Measurements from ENCODE around the gene GPR3. TPM values are rescaled to one million over a fixed set of nuclear protein-coding genes. Genes with fewer than 3 reads are reported as not detected.
A peak's percentile ranks its signal among the peaks of the same experiment; 100 is the strongest.

GPR3 gene
- total RNA-seq, 4 donors from 2014 or later: 0.36 to 0.81 TPM; not detected in 2

DNA sequence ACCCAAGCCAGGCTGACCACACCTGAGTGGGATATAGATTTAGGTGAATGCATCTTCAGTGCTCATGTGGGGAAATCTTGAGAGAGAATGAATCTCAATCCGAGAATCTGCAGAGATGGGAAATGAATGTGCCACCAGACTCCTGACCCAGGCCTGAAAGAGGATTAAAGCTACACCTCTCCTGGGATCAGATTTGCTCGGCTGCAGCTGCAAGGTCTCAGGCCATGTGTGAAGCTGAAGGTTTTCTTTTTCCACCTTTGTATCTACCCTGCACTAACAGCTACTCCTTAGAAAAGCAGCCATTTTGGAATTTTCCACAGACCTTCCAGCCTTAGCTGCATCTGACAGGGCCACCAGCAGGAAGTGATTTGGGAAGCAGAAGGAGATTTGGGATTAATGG lies 18.3 kb downstream of the GPR3 start:
- Histone ChIP-seq H3K4me1 (peaks cover 44% of the 10 kb centered on the region), H3K27ac (no peak overlapping the region), H3K27me3 (no peaks in the 10 kb centered on the region), H3K4me3 (no peak overlapping the region), H3K9me3 (no peaks in the 10 kb centered on the region), H3K36me3 (peaks cover 97% of the 10 kb centered on the region)
- TF ChIP-seq, protein P1, sequence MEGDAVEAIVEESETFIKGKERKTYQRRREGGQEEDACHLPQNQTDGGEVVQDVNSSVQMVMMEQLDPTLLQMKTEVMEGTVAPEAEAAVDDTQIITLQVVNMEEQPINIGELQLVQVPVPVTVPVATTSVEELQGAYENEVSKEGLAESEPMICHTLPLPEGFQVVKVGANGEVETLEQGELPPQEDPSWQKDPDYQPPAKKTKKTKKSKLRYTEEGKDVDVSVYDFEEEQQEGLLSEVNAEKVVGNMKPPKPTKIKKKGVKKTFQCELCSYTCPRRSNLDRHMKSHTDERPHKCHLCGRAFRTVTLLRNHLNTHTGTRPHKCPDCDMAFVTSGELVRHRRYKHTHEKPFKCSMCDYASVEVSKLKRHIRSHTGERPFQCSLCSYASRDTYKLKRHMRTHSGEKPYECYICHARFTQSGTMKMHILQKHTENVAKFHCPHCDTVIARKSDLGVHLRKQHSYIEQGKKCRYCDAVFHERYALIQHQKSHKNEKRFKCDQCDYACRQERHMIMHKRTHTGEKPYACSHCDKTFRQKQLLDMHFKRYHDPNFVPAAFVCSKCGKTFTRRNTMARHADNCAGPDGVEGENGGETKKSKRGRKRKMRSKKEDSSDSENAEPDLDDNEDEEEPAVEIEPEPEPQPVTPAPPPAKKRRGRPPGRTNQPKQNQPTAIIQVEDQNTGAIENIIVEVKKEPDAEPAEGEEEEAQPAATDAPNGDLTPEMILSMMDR (IDR thresholded peaks at IDR 0.05): no peak
- TF ChIP-seq POLR2A (IDR thresholded peaks at IDR 0.05) (no peak), POLR2AphosphoS5 (IDR thresholded peaks at IDR 0.05) (no peak), EP300 (IDR thresholded peaks at IDR 0.05) (no peak)
- no peak for DNase-seq (ENCODE audit: low spot score in 2 of 2)
- 85% methylated on average over 2 of the region's 2 CpGs for WGBS

DNA sequence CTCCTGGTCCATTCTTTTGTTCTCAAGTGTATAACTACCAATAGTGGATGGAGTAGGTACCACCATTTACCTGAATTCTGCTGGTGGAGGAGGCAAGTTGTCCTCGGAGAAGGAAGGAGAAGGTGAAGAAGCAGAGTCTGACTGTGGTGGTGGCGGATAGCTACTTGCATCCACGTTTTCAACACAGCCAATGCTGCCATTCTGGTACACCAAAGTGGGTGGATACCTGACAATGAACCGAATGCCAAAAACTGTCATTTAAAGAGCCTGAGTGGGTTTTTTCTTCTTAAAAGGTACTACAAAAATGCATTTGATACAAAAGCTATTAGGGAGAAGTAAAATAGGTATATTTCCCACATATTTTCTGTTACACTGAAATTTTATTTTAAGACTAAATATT lies 20.1 kb downstream of the GPR3 start:
- Histone ChIP-seq H3K27me3 (no peaks in the 10 kb centered on the region), H3K36me3 (peaks cover 93% of the 10 kb centered on the region), H3K4me1 (peaks cover 36% of the 10 kb centered on the region), H3K9me3 (no peaks in the 10 kb centered on the region), H3K4me3 (no peak overlapping the region), H3K27ac (peak overlapping the region; percentile 64)
- 85% methylated on average over 4 of the region's 4 CpGs for WGBS
- no peak for TF ChIP-seq POLR2A (IDR thresholded peaks at IDR 0.05)
- no peak for TF ChIP-seq EP300 (IDR thresholded peaks at IDR 0.05)
- TF ChIP-seq, protein P1 (IDR thresholded peaks at IDR 0.05): no peak
- TF ChIP-seq POLR2AphosphoS5 (IDR thresholded peaks at IDR 0.05): no peak
- no peak for DNase-seq (ENCODE audit: low spot score in 2 of 2)

DNA sequence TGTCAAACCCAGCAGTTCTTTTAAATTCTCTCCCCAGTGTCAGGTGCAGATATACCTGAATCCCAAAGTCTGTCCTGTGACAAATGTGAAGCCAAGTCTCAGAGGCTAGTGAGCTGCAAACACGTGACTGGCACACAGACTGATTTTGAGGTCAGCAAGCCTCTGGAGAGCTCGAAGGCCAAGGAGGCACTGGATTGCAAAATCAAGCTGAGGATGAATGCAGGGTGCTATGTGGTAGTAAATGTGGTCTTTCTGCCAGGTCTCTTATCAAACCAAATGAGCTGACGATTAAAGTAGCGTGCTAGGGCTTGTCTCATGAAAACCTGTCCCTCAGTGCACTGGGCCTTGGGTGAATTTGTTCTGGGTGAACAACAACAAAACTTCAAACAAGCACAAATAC lies 20.6 kb downstream of the GPR3 start:
- Histone ChIP-seq H3K27ac (peak overlapping the region; percentile 64), H3K27me3 (no peaks in the 10 kb centered on the region), H3K36me3 (peaks cover 91% of the 10 kb centered on the region), H3K4me1 (peaks cover 38% of the 10 kb centered on the region), H3K4me3 (no peak overlapping the region), H3K9me3 (no peaks in the 10 kb centered on the region)
- TF ChIP-seq, protein P1 (IDR thresholded peaks at IDR 0.05): no peak
- TF ChIP-seq POLR2A (IDR thresholded peaks at IDR 0.05): no peak
- TF ChIP-seq EP300 (IDR thresholded peaks at IDR 0.05): no peak
- TF ChIP-seq POLR2AphosphoS5 (IDR thresholded peaks at IDR 0.05): no peak
- 68% methylated on average over 4 of the region's 4 CpGs for WGBS
- DNase-seq (ENCODE audit: low spot score in 2 of 2): no peak

DNA sequence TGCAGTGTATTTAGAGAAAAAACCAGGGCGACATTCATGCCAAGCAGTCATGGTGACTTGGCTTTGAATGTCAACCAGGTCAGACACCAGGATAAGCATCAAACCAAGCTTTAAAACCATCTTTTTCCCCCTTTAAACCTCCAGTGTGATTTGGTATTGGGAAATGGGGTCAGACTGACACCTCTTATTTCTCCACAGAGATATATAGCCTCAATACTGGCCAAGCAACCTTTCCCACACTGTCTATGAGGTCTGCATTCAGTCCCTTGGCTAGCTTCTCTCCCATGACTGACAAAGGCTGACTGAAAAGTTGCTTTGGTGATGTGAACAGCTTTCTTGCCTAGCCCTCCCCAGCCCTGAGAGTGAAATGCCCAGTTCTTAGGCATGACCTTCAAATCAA lies 21.7 kb downstream of the GPR3 start:
- Histone ChIP-seq H3K36me3 (peaks cover 80% of the 10 kb centered on the region), H3K27ac (peak overlapping the region; percentile 64), H3K4me1 (peaks cover 49% of the 10 kb centered on the region), H3K9me3 (no peaks in the 10 kb centered on the region), H3K4me3 (no peak overlapping the region), H3K27me3 (no peaks in the 10 kb centered on the region)
- no peak for TF ChIP-seq POLR2A (IDR thresholded peaks at IDR 0.05)
- no peak for TF ChIP-seq POLR2AphosphoS5 (IDR thresholded peaks at IDR 0.05)
- TF ChIP-seq, protein P1 (IDR thresholded peaks at IDR 0.05): no peak
- no peak for TF ChIP-seq EP300 (IDR thresholded peaks at IDR 0.05)
- no peak for DNase-seq (ENCODE audit: low spot score in 2 of 2)
- WGBS: 81% methylated on average over 1 of the region's 1 CpG

DNA sequence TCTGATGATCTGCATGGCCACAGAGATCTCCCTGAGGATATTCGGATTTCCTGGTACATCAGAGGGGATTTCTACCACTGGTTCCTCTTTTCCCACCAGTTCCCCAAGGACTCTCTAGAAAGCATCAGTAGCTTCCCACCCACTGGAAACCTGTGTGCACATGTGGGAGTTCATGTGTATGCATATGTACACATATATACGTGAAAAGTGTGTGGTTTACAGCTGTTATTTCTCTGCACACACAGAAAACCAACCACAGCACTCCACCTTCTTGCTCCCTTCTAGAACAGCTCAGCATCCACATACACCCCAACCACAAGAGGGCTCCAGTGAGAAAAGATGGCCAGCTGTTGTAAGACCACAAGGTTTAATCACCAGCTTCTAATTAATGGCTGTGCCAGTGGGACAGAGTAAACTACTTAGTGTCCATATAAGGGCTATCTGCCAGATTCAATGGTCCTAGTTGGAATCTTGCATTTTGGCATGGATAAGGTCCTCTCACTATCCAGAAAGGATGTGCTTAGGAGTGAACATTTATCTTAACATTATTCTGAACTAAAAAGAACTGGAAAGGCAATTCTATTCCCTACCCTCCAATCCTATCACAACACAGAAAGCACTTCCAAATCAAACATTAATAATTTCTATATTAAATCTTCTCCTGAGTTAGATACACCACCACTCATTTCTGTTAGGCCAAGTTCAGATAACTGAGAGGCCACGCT lies 24.1 kb downstream of the GPR3 start:
- WGBS: 75% methylated on average over 3 of the region's 3 CpGs
- Histone ChIP-seq H3K36me3 (peaks cover 57% of the 10 kb centered on the region), H3K4me3 (no peak overlapping the region), H3K27ac (no peak overlapping the region), H3K27me3 (no peaks in the 10 kb centered on the region), H3K4me1 (peaks cover 63% of the 10 kb centered on the region), H3K9me3 (no peaks in the 10 kb centered on the region)
- DNase-seq (ENCODE audit: low spot score in 2 of 2): no peak
- no peak for TF ChIP-seq POLR2AphosphoS5 (IDR thresholded peaks at IDR 0.05)
- TF ChIP-seq, protein P1 (IDR thresholded peaks at IDR 0.05): peak; percentile 50 to 54
- TF ChIP-seq EP300 (IDR thresholded peaks at IDR 0.05): no peak
- no peak for TF ChIP-seq POLR2A (IDR thresholded peaks at IDR 0.05)
